ENCODE results near the gene REEP6.

GRCh38 chr19:1516395-1516753 lies 25.4 kb downstream of the REEP6 start:
- TF ChIP-seq POLR2A (IDR thresholded peaks at IDR 0.05; ENCODE audit: low read depth, low read length) (no peak), POLR2AphosphoS5 (IDR thresholded peaks at IDR 0.05; ENCODE audit: low read depth, low read length) (no peak), TAF1 (IDR thresholded peaks at IDR 0.05; ENCODE audit: low read depth, low read length) (no peak), SPI1 (IDR thresholded peaks at IDR 0.05; ENCODE audit: low read depth, low read length) (no peak), PAX5 (IDR thresholded peaks at IDR 0.05; ENCODE audit: insufficient read depth, low read length, severe bottlenecking) (no peak), POU2F2 (IDR thresholded peaks at IDR 0.05; ENCODE audit: low read depth, low read length) (no peak)
